ENCODE measurements around the gene TMEM223. TPM values are rescaled to one million over a fixed set of nuclear protein-coding genes. Genes with fewer than 3 reads are reported as not detected.
"Not testable (repeated sequence)": the region's sequence is repeated elsewhere in the genome, so short reads cannot be mapped to it uniquely, and the experiment has no call there.

The TMEM223 gene, protein sequence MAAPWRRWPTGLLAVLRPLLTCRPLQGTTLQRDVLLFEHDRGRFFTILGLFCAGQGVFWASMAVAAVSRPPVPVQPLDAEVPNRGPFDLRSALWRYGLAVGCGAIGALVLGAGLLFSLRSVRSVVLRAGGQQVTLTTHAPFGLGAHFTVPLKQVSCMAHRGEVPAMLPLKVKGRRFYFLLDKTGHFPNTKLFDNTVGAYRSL
- total RNA-seq (2021) = 17.9 and 22.6 TPM in 2 replicates
- Bru-seq, nascent RNA = percentile 66 among the genes with signal in this experiment
- BruChase-seq, experiment 1, labeled RNA remaining after a 2-hour chase = percentile 72 among the genes with signal in this experiment
- BruChase-seq, experiment 2, labeled RNA remaining after a 6-hour chase = percentile 71 among the genes with signal in this experiment
- long read RNA-seq, transcript TMEM223-201 (2 exons, 1,288 nt) = major isoform, 78 of 88 reads
- long read RNA-seq, partial matches to known transcripts = 0 of 88 reads
- long read RNA-seq, other reads (novel, unspliced or antisense) = 4 of 88 reads

DNA sequence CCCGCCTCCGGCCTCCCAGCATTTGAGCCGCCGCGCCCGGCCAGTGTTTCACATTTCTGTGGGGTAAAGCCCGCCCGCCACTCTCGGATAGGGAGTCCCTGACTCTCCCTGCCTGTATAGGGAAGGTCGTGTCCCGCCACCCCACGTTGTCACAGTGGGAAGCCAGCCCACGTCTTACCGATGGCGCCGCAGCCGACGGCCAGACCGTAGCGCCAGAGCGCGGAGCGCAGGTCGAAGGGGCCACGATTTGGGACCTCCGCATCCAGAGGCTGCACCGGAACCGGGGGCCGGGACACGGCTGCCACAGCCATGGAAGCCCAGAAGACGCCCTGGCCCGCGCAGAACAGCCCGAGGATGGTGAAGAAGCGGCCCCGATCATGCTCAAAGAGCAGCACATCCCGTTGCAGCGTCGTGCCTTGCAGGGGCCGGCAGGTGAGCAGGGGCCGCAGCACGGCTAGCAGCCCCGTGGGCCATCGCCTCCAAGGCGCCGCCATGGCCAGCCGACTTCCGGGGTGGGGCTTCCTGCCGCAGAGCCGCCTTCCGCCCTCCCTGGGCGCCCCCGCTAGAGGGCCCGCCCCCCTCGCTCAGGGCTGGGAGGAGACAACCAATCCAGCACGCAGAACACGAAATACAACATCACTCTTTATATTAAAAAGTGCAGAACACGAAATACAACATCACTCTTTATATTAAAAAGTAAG is at the start of gene TMEM223:
TMEM223 (minus strand) TSS at position 506 of the 701 bp plus-strand sequence; CDS start at position 494, 12 bp downstream.
- Histone ChIP-seq H3K4me3 (peak within 1 kb of the TSS; percentile 93), H3K27ac (peak within 1 kb of the TSS; percentile 33), H3K36me3 (ENCODE audit: low read depth) (peaks cover 27% of the 10 kb centered on the region), H3K27me3 (ENCODE audit: insufficient read depth, low read depth) (no peaks in the 10 kb centered on the region), H2AFZ (peak within 1 kb of the TSS; percentile 86), H3K4me2 (peak within 1 kb of the TSS; percentile 92), H4K20me1 (ENCODE audit: insufficient read depth) (peaks cover 13% of the 10 kb centered on the region; the same call in 1 of the 2 replicates), H3K79me2 (ENCODE audit: low read depth) (peaks cover 43% of the 10 kb centered on the region), H3K9me2 (ENCODE audit: insufficient read depth) (no peaks in the 10 kb centered on the region), H3K9me3 (ENCODE audit: insufficient read depth, low read depth) (no peaks in the 10 kb centered on the region), H3F3A (ENCODE audit: insufficient read depth, low read depth) (peaks cover 74% of the 10 kb centered on the region), H3K4me1 (replicated peaks; ENCODE audit: insufficient read depth) (peaks cover 28% of the 10 kb centered on the region)
- no peak for TF ChIP-seq EZH2 (IDR thresholded peaks at IDR 0.05; ENCODE audit: low read depth)
- TF ChIP-seq, protein P1, sequence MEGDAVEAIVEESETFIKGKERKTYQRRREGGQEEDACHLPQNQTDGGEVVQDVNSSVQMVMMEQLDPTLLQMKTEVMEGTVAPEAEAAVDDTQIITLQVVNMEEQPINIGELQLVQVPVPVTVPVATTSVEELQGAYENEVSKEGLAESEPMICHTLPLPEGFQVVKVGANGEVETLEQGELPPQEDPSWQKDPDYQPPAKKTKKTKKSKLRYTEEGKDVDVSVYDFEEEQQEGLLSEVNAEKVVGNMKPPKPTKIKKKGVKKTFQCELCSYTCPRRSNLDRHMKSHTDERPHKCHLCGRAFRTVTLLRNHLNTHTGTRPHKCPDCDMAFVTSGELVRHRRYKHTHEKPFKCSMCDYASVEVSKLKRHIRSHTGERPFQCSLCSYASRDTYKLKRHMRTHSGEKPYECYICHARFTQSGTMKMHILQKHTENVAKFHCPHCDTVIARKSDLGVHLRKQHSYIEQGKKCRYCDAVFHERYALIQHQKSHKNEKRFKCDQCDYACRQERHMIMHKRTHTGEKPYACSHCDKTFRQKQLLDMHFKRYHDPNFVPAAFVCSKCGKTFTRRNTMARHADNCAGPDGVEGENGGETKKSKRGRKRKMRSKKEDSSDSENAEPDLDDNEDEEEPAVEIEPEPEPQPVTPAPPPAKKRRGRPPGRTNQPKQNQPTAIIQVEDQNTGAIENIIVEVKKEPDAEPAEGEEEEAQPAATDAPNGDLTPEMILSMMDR (conservative IDR thresholded peaks at IDR 0.05) = no peak; the same call in 1 of the 2 replicates
- intact Hi-C loops (cut with micrococcal nuclease; ENCODE audit: unreplicated experiment) = no loop called here
- DNase-seq = peak; percentile 72 to 92
- ChIA-PET POLR2A (ENCODE audit: unreplicated experiment) (interaction anchor here (0.6 to 0.7 kb wide), 4 partner anchors 41 to 231 kb away, joined by 3 to 15 read pairs (median 8); no protein-coding TSS in a partner anchor), CTCF (interaction anchor here (0.7 kb wide), 1 partner anchor 187 kb away, joined by 3 read pairs; no protein-coding TSS in a partner anchor)
- no TSS peak for BruUV-seq (replicated peaks)

DNA sequence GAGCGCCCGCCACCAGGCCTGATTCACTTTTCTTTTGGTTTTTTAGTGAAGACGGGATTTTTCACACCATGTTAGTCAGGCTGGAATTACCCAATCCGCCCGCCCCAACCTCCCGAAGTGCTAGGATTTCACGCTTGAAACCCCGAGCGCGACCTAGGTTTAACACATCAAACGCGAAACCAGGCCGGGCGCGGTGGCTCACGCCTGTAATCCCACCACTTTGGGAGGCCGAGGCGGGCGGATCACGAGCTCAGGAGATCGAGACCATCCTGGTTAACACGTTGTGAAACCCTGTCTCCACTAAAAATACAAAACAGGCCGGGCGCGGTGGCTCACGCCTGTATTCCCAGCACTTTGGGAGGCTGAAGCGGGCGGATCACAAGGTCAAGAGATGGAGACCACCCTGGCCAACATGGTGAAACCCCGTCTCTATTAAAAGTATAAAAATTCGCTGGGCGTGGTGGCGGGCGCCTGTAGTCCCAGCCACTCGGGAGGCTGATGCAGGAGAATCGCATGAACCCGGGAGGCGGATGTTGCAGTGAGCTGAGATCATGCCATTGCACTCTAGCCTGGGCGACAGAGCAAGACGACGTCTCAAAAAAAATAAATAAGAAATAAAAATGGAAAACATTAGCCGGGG is 49.0 kb upstream of the TMEM223 start:
- peaks cover 19% of the 10 kb centered on the region for H3K36me3 ChIP-seq (ENCODE audit: low read depth)
- BruUV-seq (replicated peaks); H4K20me1 ChIP-seq (ENCODE audit: insufficient read depth); H3K9me3 ChIP-seq (ENCODE audit: insufficient read depth, low read depth); H3K9me2 ChIP-seq (ENCODE audit: insufficient read depth); H3K27me3 ChIP-seq (ENCODE audit: insufficient read depth, low read depth): not testable (repeated sequence)
- H3K4me3 ChIP-seq = peak overlapping the region; percentile 89
- H2AFZ ChIP-seq = peak overlapping the region; percentile 82
- H3F3A ChIP-seq (ENCODE audit: insufficient read depth, low read depth) = peaks cover 51% of the 10 kb centered on the region
- ChIA-PET CTCF (interaction anchor here (0.6 to 1.0 kb wide), 2 partner anchors 35 to 141 kb away, joined by 3 read pairs; no protein-coding TSS in a partner anchor), POLR2A (ENCODE audit: unreplicated experiment) (interaction anchor here (0.5 to 1.9 kb wide), 39 partner anchors 9 to 1927 kb away, joined by 3 to 39 read pairs (median 5); partner anchors contain the start of genes C11orf98, CSKMT, EEF1G and HNRNPUL2)
- H3K4me1 ChIP-seq (replicated peaks; ENCODE audit: insufficient read depth) = peaks cover 17% of the 10 kb centered on the region
- intact Hi-C loops (cut with micrococcal nuclease; ENCODE audit: unreplicated experiment) = loop anchor here (1.0 to 5.0 kb wide), 8 partner anchors 15 to 460 kb away; partner anchors contain the start of genes BSCL2, GANAB, GNG3 and HNRNPUL2
- peak; percentile 74 to 85 for DNase-seq
- peaks cover 35% of the 10 kb centered on the region for H3K79me2 ChIP-seq (ENCODE audit: low read depth)
- H3K27ac ChIP-seq = peak overlapping the region; percentile 94
- H3K4me2 ChIP-seq = peak overlapping the region; percentile 88

DNA sequence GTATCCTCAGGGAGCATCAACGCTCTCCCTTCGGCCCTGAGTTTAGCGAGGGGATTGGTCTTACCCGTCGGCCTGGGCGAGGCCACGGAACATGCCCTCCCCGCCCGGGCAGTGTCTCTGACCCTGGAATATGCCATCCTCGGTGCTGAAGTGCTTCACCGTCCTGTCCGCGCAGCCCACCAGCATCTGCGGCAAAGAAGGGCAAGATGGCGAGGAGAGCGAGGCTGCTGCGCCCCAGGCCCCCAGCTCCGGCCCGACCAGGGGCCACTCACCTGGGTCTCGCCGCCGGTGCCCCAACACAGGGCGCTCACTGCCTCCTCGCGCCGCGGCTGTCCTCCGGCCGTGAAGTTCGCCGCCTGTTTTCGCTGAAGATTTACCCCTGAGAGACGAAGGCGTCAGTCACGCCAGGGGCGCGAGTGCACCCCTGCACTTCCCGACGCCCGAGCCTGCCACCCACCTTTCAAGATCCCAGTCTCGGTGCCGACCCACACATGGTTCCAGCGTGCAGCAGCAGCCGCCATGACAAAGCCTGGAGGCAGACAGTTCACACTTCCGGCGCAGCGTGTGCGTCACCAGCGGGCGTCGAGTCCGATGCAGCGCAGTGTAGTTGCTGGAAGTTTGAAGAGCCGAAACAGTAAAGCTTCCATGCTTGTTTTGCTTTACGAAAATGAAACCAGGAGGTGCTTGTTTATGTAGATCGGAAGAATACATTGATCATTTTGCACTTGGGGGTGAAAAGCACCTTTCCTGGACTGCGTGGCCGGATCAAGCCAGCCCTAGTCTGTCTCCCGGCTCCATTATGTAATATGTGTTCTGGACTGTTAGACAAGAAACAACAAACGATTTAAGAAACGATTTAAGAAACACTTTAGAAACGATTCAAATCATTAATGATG is 47.5 kb upstream of the TMEM223 start, which contains the start of gene WDR74:
WDR74 (minus strand) TSS at position 541 of the 896 bp plus-strand sequence; CDS start at position 521, 20 bp downstream.
- intact Hi-C loops (cut with micrococcal nuclease; ENCODE audit: unreplicated experiment) = loop anchor here (1.0 kb wide), 1 partner anchor 8 kb away; no protein-coding TSS in a partner anchor
- Histone ChIP-seq H4K20me1 (ENCODE audit: insufficient read depth) (no peaks in the 10 kb centered on the region), H3K4me3 (peak within 1 kb of the TSS; percentile 89), H3K36me3 (ENCODE audit: low read depth) (peaks cover 24% of the 10 kb centered on the region), H3K4me2 (peak within 1 kb of the TSS; percentile 88), H3K4me1 (replicated peaks; ENCODE audit: insufficient read depth) (peaks cover 17% of the 10 kb centered on the region), H3F3A (ENCODE audit: insufficient read depth, low read depth) (peaks cover 63% of the 10 kb centered on the region), H2AFZ (peak within 1 kb of the TSS; percentile 82), H3K9me2 (ENCODE audit: insufficient read depth) (no peaks in the 10 kb centered on the region), H3K9me3 (ENCODE audit: insufficient read depth, low read depth) (no peaks in the 10 kb centered on the region), H3K79me2 (ENCODE audit: low read depth) (peaks cover 45% of the 10 kb centered on the region), H3K27me3 (ENCODE audit: insufficient read depth, low read depth) (no peaks in the 10 kb centered on the region), H3K27ac (peak within 1 kb of the TSS; percentile 94)
- DNase-seq = peak; percentile 78 to 89
- POLR2A ChIA-PET (ENCODE audit: unreplicated experiment) = interaction anchor here (0.6 to 1.1 kb wide), 6 partner anchors 48 to 266 kb away, joined by 3 to 12 read pairs (median 4); partner anchors contain the start of genes EEF1G, TUT1 and ZBTB3
- TF ChIP-seq, protein P1 (conservative IDR thresholded peaks at IDR 0.05) = no peak
- no peak for TF ChIP-seq EZH2 (IDR thresholded peaks at IDR 0.05; ENCODE audit: low read depth)
- CTCF ChIA-PET = interaction anchor here (0.5 to 0.7 kb wide), 2 partner anchors 10 to 42 kb away, joined by 6 to 25 read pairs; partner anchors contain the start of gene SLC3A2
- BruUV-seq (replicated peaks) = no TSS peak
